Endothelial cell of umbilical vein (primary cell): Measurements from ENCODE around the gene KIF27. TPM values are rescaled to one million over a fixed set of nuclear protein-coding genes. Genes with fewer than 3 reads are reported as not detected.

ENCODE experiments used
- BruUV-seq: library from RNA; stranded (reverse); fragments of 400-500 nt; replicated peaks from 2 replicates; lab custom pipeline; 2021; lab: Mats Ljungman, UMichigan
- CTCF ChIA-PET: fragments of 300-600, 350-600 bp; sonication (Branson Sonifier 250); formaldehyde crosslinking; loops from one replicate; lab custom pipeline; 2021; ENCODE audit warnings: antibody characterized with exemption, inconsistent platforms; lab: Charles Lee
- POLR2A ChIA-PET: fragments of 300-600, 350-600 bp; sonication (Branson Sonifier 250); formaldehyde crosslinking; loops from one replicate; lab custom pipeline; 2021; ENCODE audit warnings: antibody characterized with exemption, inconsistent platforms; lab: Charles Lee
- DNase-seq: peaks from one replicate; pipeline ENCODE4 v3.0.0-alpha.2; 2011; ENCODE audit warnings: low read depth, low spot score
- FAIRE-seq: peaks from 2 replicates; lab custom pipeline; 2011; peaks lifted over from hg19 to GRCh38; lab: Jason Lieb, UNC
- H2AFZ ChIP-seq: 2 replicates; pipeline ENCODE4 v1.6.0; 2012; ENCODE audit warnings: low read depth, low read length, control low read depth, inconsistent platforms
- H3K27ac ChIP-seq: 2 replicates; pipeline ENCODE4 v1.5.1; 2011; ENCODE audit warnings: low read depth, mild to moderate bottlenecking, control low read depth, low read length, moderate library complexity; ENCODE audit not compliant: insufficient read depth
- H3K27me3 ChIP-seq, 2 experiments: 2 replicates each; pipeline versions ENCODE4 v1.6.0 to v1.6.1; 2011; ENCODE audit warnings: low read length in 2 of 2, mixed read lengths in 1 of 2; ENCODE audit not compliant: control insufficient read depth in 2 of 2, insufficient read depth in 2 of 2
- H3K36me3 ChIP-seq, 2 experiments: 2 replicates in 1 of 2; 3 replicates in 1 of 2; pipeline ENCODE4 v1.5.1; 2011; ENCODE audit warnings: low read length in 2 of 2, mild to moderate bottlenecking in 1 of 2, moderate library complexity in 1 of 2; ENCODE audit not compliant: control insufficient read depth in 2 of 2, insufficient read depth in 2 of 2; ENCODE audit errors: extremely low read depth in 1 of 2
- H3K4me1 ChIP-seq: 3 replicates; pipeline ENCODE4 v1.5.1; 2011; ENCODE audit warnings: mild to moderate bottlenecking, low read length; ENCODE audit not compliant: control insufficient read depth, insufficient read depth; ENCODE audit errors: extremely low read depth
- H3K4me2 ChIP-seq: 2 replicates; pipeline ENCODE4 v1.6.1; 2011; ENCODE audit warnings: low read length, control low read depth, mixed read lengths; ENCODE audit not compliant: insufficient read depth
- H3K4me3 ChIP-seq, 3 experiments: fragments of 200-600 bp in 1 of 3; sonication (generic), shearing (Covaris generic) in 1 of 3; replicated peaks in 1 of 3; 2 replicates each; pipeline ENCODE4 v1.5.1; 2011 to 2016; ENCODE audit warnings: control low read depth in 3 of 3, low read length in 3 of 3, mild to moderate bottlenecking in 2 of 3, inconsistent platforms in 1 of 3, low read depth in 1 of 3, moderate library complexity in 1 of 3; ENCODE audit not compliant: insufficient read depth in 1 of 3
- H3K79me2 ChIP-seq: 2 replicates; pipeline ENCODE4 v1.6.0; 2012; ENCODE audit warnings: low read length, inconsistent platforms; ENCODE audit not compliant: control insufficient read depth, insufficient read depth
- H3K9ac ChIP-seq: replicated peaks from 2 replicates; pipeline ENCODE3; 2011; ENCODE audit warnings: low read length, control low read depth; ENCODE audit not compliant: insufficient read depth; ENCODE audit errors: extremely low read depth
- H3K9me1 ChIP-seq: replicated peaks from 3 replicates; pipeline ENCODE4 v1.6.0; 2011; ENCODE audit warnings: mild to moderate bottlenecking, low read length; ENCODE audit not compliant: control insufficient read depth, insufficient read depth; ENCODE audit errors: extremely low read depth
- H3K9me3 ChIP-seq: replicated peaks from 2 replicates; pipeline ENCODE4 v1.5.1; 2012; ENCODE audit warnings: low read length, inconsistent platforms; ENCODE audit not compliant: control insufficient read depth, insufficient read depth
- H4K20me1 ChIP-seq: replicated peaks from 2 replicates; pipeline ENCODE3; 2011; ENCODE audit warnings: mild to moderate bottlenecking, low read length; ENCODE audit not compliant: control insufficient read depth, insufficient read depth; ENCODE audit errors: extremely low read depth
- EZH2 ChIP-seq: IDR thresholded peaks from 2 replicates; pipeline ENCODE4 v1.6.1; 2012; ENCODE audit warnings: borderline replicate concordance, low read depth, mild to moderate bottlenecking, moderate library complexity, low read length, inconsistent platforms; ENCODE audit not compliant: severe bottlenecking
- FOS ChIP-seq: IDR thresholded peaks from 2 replicates; pipeline ENCODE4 v1.6.1; 2011; ENCODE audit warnings: mild to moderate bottlenecking, low read length, moderate library complexity, borderline replicate concordance; ENCODE audit not compliant: insufficient read depth
- GATA2 ChIP-seq: IDR thresholded peaks from 2 replicates; pipeline ENCODE4 v1.7.0; 2011; ENCODE audit warnings: low read depth, mild to moderate bottlenecking, moderate library complexity, mixed read lengths, low read length; ENCODE audit not compliant: insufficient read length, insufficient read depth
- JUN ChIP-seq: IDR thresholded peaks from 2 replicates; pipeline ENCODE4 v1.6.1; 2011; ENCODE audit warnings: borderline replicate concordance, low read depth; ENCODE audit not compliant: insufficient read length, insufficient read depth
- MYC ChIP-seq: IDR thresholded peaks from one replicate; pipeline ENCODE4 v1.6.1; 2011; ENCODE audit warnings: mild to moderate bottlenecking, low read depth, low read length
- POLR2A ChIP-seq: IDR thresholded peaks from 2 replicates; pipeline ENCODE4 v1.6.1; 2012; ENCODE audit warnings: low read depth, mild to moderate bottlenecking, control low read depth, low read length
- POLR2AphosphoS5 ChIP-seq: IDR thresholded peaks from 2 replicates; pipeline ENCODE4 v1.6.1; 2012; ENCODE audit warnings: low read depth, mild to moderate bottlenecking, control low read depth, low read length, moderate library complexity; ENCODE audit not compliant: insufficient read depth
- dilution Hi-C: fragments of 300-500 bp; cut with MboI; formaldehyde crosslinking; loops from one replicate; pipeline ENCODE4 v1.15.0; 2019; ENCODE audit warnings: low sequenced_read_pairs; ENCODE audit not compliant: extremely low pct_ligation_motif_present
- intact Hi-C: fragments of 100-400 bp; cut with micrococcal nuclease; formaldehyde crosslinking; loops from one replicate; pipeline ENCODE4 v1.10.0; 2022
- polyA plus RNA-seq, 4 experiments: library from polyadenylated mRNA; depleted of rRNA in 3 of 4; stranded (reverse) in 3 of 4; unstranded in 1 of 4; fragments of >200 nt; gene quantifications; 2 replicates each; pipeline versions ENCODE4 v1.2.1 to v1.2.3, GENCODE V29; 2011 to 2012; ENCODE audit warnings: missing spikeins in 1 of 4
- total RNA-seq: library from RNA; stranded (reverse); gene quantifications from 2 replicates; pipeline ENCODE4 v1.2.3, GENCODE V29; 2021
- TF ChIP-seq, protein P1 (sequence below): IDR thresholded peaks from 2 replicates; pipeline ENCODE4 v1.6.1; 2011; ENCODE audit not compliant: insufficient read depth, insufficient read length
- TF ChIP-seq, protein P2 (sequence below), 2 donors: IDR thresholded peaks; 1 replicate in 1 of 2; 2 replicates in 1 of 2; pipeline ENCODE4 v1.5.1; 2011; ENCODE audit warnings: low read length in 2 of 2, mild to moderate bottlenecking in 2 of 2, moderate library complexity in 2 of 2, control low read depth in 1 of 2, inconsistent platforms in 1 of 2, low read depth in 1 of 2; ENCODE audit not compliant: insufficient read depth in 1 of 2; ENCODE audit errors: extremely low read depth in 1 of 2

The KIF27 gene
- total and polyA plus RNA-seq, 2 donors (not counting 3 experiments of a cell fraction or from before 2014, with no cell fraction given), result 0.28 to 3.2 TPM

- H3K36me3 ChIP-seq, result peaks cover 10 to 33% of the 10 kb centered on the region in 2 experiments
- ChIA-PET POLR2A (interaction anchor here (0.7 kb wide), 1 partner anchor 207 kb away, joined by 3 read pairs; no protein-coding TSS in a partner anchor), CTCF (interaction anchor here (2.7 kb wide), 1 partner anchor 294 kb away, joined by 17 read pairs; no protein-coding TSS in a partner anchor)
- no peaks in the 10 kb centered on the region for H4K20me1 ChIP-seq
- FAIRE-seq (no peak), DNase-seq (no peak)
- no peaks in the 10 kb centered on the region for H3K27me3 ChIP-seq
- H3K4me1 ChIP-seq, result no peaks in the 10 kb centered on the region
- no peak overlapping the region for H2AFZ ChIP-seq
- dilution Hi-C loops, result no loop called here
- H3K4me3 ChIP-seq, result no peak overlapping the region
- BruUV-seq, result no TSS peak
- H3K4me2 ChIP-seq, result no peak overlapping the region
- no peak overlapping the region for H3K9ac ChIP-seq
- TF ChIP-seq POLR2A, result no peak
- no peak for TF ChIP-seq MYC
- no peak for TF ChIP-seq POLR2AphosphoS5
- TF ChIP-seq, protein P1, sequence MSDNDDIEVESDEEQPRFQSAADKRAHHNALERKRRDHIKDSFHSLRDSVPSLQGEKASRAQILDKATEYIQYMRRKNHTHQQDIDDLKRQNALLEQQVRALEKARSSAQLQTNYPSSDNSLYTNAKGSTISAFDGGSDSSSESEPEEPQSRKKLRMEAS, result no peak
- TF ChIP-seq EZH2, result no peak
- TF ChIP-seq GATA2, result no peak
- no peak for TF ChIP-seq JUN
- no peak for TF ChIP-seq FOS
- TF ChIP-seq, protein P2, sequence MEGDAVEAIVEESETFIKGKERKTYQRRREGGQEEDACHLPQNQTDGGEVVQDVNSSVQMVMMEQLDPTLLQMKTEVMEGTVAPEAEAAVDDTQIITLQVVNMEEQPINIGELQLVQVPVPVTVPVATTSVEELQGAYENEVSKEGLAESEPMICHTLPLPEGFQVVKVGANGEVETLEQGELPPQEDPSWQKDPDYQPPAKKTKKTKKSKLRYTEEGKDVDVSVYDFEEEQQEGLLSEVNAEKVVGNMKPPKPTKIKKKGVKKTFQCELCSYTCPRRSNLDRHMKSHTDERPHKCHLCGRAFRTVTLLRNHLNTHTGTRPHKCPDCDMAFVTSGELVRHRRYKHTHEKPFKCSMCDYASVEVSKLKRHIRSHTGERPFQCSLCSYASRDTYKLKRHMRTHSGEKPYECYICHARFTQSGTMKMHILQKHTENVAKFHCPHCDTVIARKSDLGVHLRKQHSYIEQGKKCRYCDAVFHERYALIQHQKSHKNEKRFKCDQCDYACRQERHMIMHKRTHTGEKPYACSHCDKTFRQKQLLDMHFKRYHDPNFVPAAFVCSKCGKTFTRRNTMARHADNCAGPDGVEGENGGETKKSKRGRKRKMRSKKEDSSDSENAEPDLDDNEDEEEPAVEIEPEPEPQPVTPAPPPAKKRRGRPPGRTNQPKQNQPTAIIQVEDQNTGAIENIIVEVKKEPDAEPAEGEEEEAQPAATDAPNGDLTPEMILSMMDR (IDR thresholded peaks at IDR 0.05; ENCODE audit: extremely low read depth in 1 of 2, insufficient read depth in 1 of 2, low read depth in 1 of 2, low read length in 2 of 2), result no peak
- intact Hi-C loops, result no loop called here
- no peaks in the 10 kb centered on the region for H3K9me3 ChIP-seq
- H3K9me1 ChIP-seq, result no peaks in the 10 kb centered on the region
- H3K79me2 ChIP-seq, result peaks cover 14% of the 10 kb centered on the region
- H3K27ac ChIP-seq, result no peak overlapping the region
Measured at GRCh38 chr9:83967073-83967472, 45.8 kb upstream of the KIF27 start.
